GM21528 (cell line): ENCODE measurements around the gene PRKN.

Source experiments
- ATAC-seq: cut with Tn5 transposase; IDR thresholded peaks from one replicate; pipeline ENCODE4 v1.9.1; 2021; ENCODE audit warnings: mild to moderate bottlenecking, moderate library complexity; ENCODE audit not compliant: unreplicated experiment, low FRiP score

PRKN gene

DNA sequence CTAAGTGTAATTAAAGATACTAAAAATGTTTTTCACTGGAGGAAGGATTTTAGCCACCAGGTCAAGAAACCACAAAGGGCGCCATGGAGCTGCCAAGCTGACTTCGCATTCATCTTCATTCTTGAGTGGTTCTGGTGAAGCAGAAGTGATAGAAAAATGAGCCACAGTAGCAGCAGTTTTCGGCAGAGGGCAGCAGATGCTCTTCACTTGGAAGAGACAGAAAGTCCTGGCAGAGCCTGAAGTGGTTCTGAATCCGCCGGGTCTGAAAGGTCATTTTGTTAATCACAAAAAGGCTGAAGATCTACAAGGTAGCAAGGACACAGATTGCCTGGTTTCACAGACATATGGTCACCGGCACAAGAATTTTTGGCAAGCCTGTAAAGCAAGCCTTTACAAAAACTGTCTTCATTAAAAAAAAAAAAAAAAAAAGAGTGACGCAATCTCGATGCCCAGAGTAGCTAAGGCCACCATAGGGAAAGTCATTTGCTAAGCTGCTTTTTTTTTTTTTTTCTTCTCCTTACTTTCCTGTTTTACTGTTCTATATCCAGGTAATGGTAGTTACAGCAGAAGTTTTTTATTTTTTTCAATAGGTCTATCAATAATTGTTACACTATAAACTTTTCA is 1108.6 kb downstream of the PRKN start:
- ATAC-seq: no peak

DNA sequence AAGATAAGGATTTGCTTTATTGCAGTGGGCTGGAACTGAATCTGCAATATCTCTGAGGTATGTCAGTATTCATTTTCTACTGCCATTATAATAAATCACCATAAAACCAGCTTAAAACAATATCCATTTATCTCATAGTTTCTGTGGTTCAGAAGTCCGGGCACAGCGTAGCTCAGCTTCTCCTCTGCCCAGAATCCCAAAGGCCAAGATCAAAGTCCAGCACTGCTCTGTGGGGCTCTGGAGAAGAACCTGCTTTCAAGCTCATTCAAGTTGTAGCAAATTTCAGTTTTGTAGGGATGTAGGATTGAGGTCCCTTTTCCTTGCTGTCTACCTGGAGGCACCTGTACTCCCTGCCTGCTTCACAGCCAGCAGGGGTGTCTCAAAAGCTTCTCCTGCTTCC is 1113.9 kb downstream of the PRKN start:
- no peak for ATAC-seq

DNA sequence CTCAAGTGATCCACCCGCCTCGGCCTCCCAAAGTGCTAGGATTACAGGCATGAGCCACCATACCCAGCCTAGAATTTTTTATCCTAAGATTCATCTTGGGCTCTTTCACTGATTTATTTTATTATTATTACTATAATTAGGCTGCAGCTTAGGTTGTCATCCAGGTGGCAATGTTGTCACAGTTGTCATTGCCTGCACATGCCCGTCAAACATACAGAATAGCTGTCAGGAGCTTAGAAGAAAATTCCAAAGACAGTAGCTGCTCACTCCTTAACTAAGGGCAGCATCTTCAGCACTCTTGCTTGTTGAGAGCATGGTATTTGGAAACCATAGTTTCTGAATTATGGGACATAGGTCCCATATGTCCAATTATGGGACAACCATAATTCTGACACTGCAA is 1118.8 kb downstream of the PRKN start:
- no peak for ATAC-seq

- ATAC-seq: no peak
These were observed 1119.8 kb downstream of the PRKN start for GRCh38 chr6:161607696-161608297.

GRCh38 chr6:161602359-161602758 is 1125.2 kb downstream of the PRKN start:
- ATAC-seq: no peak

GRCh38 chr6:161598896-161599295 is 1128.7 kb downstream of the PRKN start:
- ATAC-seq: no peak

DNA sequence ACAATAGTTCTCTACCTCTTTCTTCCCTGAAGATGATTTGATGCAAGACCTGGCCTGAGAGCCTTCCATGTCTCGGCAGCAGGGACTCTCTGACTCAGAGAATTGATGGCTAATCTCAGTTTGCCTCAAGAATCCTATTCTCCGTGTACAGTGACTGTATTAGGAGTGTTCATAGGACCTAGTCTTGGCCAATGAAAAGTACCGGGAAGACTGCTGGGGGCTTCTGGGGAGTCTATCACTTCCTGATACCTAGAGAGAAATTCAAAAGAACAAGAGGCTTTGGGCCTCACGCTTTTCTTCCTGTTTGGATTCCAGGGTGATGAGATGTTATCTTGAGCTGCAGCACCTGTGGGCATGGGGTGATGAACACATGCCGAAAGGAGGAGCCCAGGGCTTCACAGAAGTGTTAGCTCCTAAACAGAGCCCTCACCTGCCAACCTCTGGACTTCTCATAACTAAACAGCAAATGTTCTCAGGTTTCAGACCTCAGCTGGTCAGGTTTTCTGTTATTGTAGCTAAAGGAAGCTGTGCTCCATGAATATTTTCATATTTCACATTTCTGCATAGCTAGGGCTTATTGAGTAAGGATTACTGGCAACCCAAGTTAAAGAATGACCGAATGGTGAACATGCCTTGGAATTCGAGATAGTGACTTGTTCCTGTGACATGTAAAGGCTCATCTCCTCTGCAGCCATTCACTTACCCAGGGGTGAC is 1130.6 kb downstream of the PRKN start:
- ATAC-seq: no peak

- ATAC-seq: no peak
These were observed 1133.2 kb downstream of the PRKN start for GRCh38 chr6:161594412-161594811.

GRCh38 chr6:161590961-161591627 is 1136.5 kb downstream of the PRKN start:
- no peak for ATAC-seq

DNA sequence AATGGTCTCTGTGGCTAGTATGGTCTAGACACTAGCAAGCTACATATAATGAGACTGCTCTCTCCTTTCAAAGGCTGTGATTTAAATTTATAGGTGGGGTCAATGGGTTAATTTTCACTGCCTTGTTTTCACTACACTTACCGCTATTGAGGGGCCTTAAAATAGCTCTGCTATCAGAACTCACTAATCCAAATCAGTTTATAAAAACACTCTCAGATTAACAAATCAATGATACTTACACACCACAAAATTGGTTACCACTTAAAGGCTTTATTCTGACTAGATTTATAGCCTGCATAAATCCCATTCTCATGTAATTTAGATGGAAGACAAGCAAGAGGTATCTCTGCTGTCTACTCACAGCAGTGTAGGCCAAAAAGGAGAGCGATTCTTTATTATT is 1140.7 kb downstream of the PRKN start:
- no peak for ATAC-seq

GRCh38 chr6:161584621-161585340 is 1142.8 kb downstream of the PRKN start:
- ATAC-seq: no peak

- no peak for ATAC-seq
These were observed 1143.5 kb downstream of the PRKN start for GRCh38 chr6:161584051-161584450.

DNA sequence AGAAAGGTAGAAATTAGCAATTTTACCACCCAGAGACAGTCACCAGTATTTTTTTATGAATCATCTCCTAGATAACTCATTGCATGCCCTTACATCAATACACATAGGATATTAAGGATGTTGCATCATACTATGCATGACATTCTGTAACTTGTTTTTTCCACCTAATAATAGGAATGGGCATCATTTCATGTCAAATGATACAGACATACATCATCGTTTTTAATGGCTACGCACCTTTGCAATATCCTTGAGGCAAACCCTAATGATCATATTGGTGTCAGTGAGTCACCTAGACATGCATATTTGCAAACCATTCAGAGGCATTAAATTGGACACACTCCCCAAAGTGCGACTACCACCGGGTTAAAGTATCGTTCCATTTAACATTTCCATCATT is 1144.0 kb downstream of the PRKN start:
- ATAC-seq: no peak

DNA sequence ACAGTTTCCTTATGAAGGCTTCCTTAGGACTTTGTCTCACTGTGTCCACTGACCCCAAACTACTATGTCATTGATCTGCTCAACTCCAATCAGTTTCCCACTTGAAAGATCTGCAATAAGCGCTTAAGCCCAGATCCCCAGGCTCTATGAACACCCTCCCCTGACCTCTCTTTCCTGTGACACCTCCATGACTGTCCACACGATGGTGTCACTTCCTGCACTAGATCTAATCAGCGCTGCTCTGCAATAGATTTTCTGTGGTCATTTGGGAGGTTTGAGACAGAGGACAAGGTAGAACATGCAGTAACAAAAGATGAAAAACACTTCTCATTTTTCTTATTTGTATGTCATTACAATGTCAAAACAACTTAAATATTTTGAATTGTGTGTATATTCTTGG is 1149.1 kb downstream of the PRKN start:
- ATAC-seq: no peak

DNA sequence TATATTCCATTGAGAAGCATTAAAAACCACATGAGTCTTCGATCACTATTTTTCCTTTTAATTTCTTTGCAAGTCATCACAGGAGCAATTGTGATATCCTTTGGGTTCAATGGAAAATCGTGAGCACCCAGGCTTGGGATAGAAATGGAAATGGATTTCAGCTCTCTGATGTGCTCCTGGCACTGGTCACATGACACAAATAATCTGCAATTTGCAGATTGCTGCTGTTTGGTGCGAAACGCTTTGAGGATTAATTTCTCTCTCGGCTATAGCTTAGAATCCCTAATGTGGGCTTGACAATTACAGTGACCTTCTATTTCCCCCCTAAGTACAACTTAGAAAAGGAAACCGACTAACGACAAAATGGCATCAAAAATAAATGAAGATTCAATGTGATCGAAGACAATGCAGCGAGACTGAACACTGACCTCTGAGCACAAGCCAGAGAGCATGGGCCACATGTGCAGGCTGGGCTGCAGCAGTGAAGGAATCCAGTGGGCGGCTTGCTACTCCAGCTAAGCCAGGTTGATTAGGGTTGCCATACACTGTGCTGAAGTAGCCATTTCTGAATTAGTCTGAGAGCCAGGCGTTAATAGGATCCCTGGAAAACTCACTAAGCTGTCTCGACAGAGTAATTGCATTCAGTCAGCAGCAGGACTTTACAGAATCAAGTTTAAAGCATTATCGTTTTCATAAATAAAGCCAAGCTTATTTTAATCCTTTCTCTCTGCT is 1151.9 kb downstream of the PRKN start:
- no peak for ATAC-seq

GRCh38 chr6:161568885-161569456 is 1158.6 kb downstream of the PRKN start:
- no peak for ATAC-seq

DNA sequence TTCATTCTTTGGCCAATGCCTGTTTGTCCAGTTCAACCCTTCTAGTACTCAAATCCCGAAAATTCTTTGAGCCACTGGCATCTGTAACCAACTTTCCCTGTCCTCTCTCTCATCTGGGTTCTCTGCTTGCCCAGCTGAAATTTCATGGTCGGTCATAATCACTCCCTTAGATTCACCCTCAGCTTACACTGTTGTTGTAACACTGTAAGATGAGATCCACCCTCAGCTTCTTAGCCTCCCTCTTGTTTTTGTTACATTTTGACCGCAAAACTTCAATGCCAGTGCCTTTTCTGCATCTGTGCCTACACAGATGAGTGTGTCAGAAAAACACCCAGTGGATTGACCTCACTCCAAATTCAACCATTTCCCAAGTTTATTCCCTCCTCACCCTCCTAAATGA is 1162.6 kb downstream of the PRKN start:
- no peak for ATAC-seq

GRCh38 chr6:161561908-161562307 is 1165.7 kb downstream of the PRKN start:
- ATAC-seq: no peak

DNA sequence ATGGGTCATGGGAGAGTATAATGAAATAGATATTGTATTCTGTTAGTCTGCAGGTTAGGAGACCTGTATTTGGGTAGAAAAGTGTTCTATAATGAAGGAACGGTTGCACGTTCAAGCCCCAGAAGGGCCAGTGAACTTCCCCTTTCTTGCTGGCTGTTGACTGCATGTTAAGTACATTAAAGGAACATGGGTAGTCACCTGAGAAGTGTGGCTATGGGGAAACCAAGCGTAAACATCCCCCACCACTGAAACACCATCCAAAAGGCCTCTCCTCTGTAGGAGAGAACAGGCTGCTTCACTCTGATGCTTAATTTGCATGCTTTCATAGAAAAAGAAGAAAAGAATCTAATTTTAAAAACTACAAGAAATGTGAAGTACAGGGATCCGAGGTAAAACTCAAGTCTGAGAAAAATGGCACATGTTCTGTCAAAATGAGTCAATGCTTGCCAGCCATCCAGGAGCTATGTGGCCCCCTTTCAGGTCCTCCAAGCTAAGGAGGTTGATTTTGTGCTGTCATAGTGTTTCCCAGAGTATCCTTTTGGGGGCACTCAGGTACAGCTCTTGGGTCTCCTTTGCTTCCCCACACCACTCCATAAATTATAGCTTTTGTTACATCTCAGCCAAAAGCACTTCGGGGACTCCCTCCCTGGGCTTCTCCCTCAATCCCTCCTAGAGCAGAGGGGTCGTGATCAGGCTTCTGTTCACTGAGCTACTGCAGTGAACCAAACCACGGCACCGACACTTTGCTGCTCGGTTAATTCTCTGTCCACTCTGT is 1170.0 kb downstream of the PRKN start:
- no peak for ATAC-seq
